Fibroblast of lung (primary cell): ENCODE results near the gene ST6GALNAC3. TPM values are rescaled to one million over a fixed set of nuclear protein-coding genes. Genes with fewer than 3 reads are reported as not detected.

ENCODE experiments used
- DNase-seq, 2 donors: peaks; one replicate each; pipeline versions ENCODE4 v3.0.0 to v3.0.0-alpha.2; 2010; ENCODE audit warnings: low read depth in 2 of 2
- H2AFZ ChIP-seq: 2 replicates; pipeline ENCODE4 v1.5.1; 2012; ENCODE audit warnings: low read length, control low read depth, inconsistent platforms
- H3K27ac ChIP-seq: 2 replicates; pipeline ENCODE4 v1.5.1; 2011; ENCODE audit warnings: low read length, control low read depth; ENCODE audit not compliant: insufficient read depth
- H3K27me3 ChIP-seq: 2 replicates; pipeline ENCODE4 v1.5.1; 2011; ENCODE audit warnings: mild to moderate bottlenecking, low read length; ENCODE audit not compliant: control insufficient read depth, insufficient read depth
- H3K36me3 ChIP-seq: 2 replicates; pipeline ENCODE4 v1.5.1; 2011; ENCODE audit warnings: low read length; ENCODE audit not compliant: control insufficient read depth, insufficient read depth
- H3K4me1 ChIP-seq: 2 replicates; pipeline ENCODE4 v1.5.1; 2011; ENCODE audit warnings: low read length; ENCODE audit not compliant: control insufficient read depth, insufficient read depth; ENCODE audit errors: extremely low read depth
- H3K4me2 ChIP-seq: 2 replicates; pipeline ENCODE4 v1.5.1; 2011; ENCODE audit warnings: low read length, control low read depth; ENCODE audit not compliant: insufficient read depth; ENCODE audit errors: extremely low read depth
- H3K4me3 ChIP-seq, 4 experiments: fragments of 200-600 bp in 1 of 4; sonication (generic) in 1 of 4; replicated peaks in 1 of 4; 2 replicates each; pipeline ENCODE4 v1.5.1; 2011 to 2016; ENCODE audit warnings: low read length in 4 of 4, low read depth in 3 of 4, mild to moderate bottlenecking in 3 of 4, control low read depth in 2 of 4, inconsistent platforms in 1 of 4, mixed read lengths in 1 of 4; ENCODE audit not compliant: insufficient read depth in 1 of 4; ENCODE audit errors: control extremely low read depth in 1 of 4
- H3K79me2 ChIP-seq: 2 replicates; pipeline ENCODE4 v1.5.1; 2012; ENCODE audit warnings: mild to moderate bottlenecking, low read length, inconsistent platforms; ENCODE audit not compliant: control insufficient read depth, insufficient read depth
- H3K9ac ChIP-seq: 2 replicates; pipeline ENCODE4 v1.5.1; 2011; ENCODE audit warnings: mild to moderate bottlenecking, low read length, control low read depth; ENCODE audit not compliant: insufficient read depth
- H3K9me3 ChIP-seq: 2 replicates; pipeline ENCODE4 v1.5.1; 2012; ENCODE audit warnings: low read depth, low read length; ENCODE audit not compliant: control insufficient read depth, insufficient read depth
- H4K20me1 ChIP-seq: 2 replicates; pipeline ENCODE4 v1.5.1; 2011; ENCODE audit warnings: low read length; ENCODE audit not compliant: control insufficient read depth, insufficient read depth; ENCODE audit errors: extremely low read depth
- EZH2 ChIP-seq: IDR thresholded peaks from 2 replicates; pipeline ENCODE4 v1.5.1; 2012; ENCODE audit warnings: low read length, control low read depth, mild to moderate bottlenecking; ENCODE audit errors: missing control alignments
- polyA plus RNA-seq, 2 donors: library from polyadenylated mRNA; depleted of rRNA in 1 of 2; stranded (reverse) in 1 of 2; unstranded in 1 of 2; fragments of >200 nt; gene quantifications; 2 replicates each; pipeline ENCODE4 v1.2.1, GENCODE V29; 2011 to 2012; ENCODE audit warnings: missing spikeins in 1 of 2
- total RNA-seq: library from RNA; depleted of rRNA; stranded (reverse); fragments of >200 nt; gene quantifications from 2 replicates; pipeline ENCODE4 v1.2.1, GENCODE V29; 2014
- TF ChIP-seq, protein P1 (sequence below), 2 donors: IDR thresholded peaks in 1 of 2; conservative IDR thresholded peaks in 1 of 2; 1 replicate in 1 of 2; 2 replicates in 1 of 2; pipeline ENCODE4 v1.5.1; 2011 to 2012; ENCODE audit warnings: low read length in 2 of 2, control low read depth in 1 of 2, inconsistent platforms in 1 of 2, low read depth in 1 of 2, mild to moderate bottlenecking in 1 of 2

ST6GALNAC3 gene
- total and polyA plus RNA-seq, 2 donors (not counting 1 experiment from before 2014, with no cell fraction given) = 0.34 to 0.66 TPM

DNA sequence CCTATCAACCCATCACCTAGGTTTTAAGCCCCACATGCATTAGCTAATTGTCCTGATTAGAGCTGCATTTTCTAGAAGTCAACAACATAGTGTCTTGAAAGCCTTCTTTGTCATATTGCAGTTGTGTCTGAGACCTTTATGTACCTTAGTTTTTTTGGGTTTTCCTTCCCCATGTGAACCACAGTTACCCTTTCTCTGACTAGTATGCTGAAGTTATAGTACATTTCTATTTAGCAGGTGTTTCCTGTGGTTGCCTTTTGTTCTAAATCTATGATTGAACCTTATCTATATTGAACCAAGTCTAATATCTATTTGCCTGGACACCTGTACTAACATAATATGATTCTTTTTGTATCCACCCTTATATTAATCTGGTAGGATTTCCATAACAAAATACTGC lies 135.6 kb downstream of the ST6GALNAC3 start:
- no peaks in the 10 kb centered on the region for H3K4me1 ChIP-seq
- no peaks in the 10 kb centered on the region for H3K27me3 ChIP-seq
- H3K4me3 ChIP-seq = no peak overlapping the region
- no peaks in the 10 kb centered on the region for H3K9me3 ChIP-seq
- no peak overlapping the region for H3K4me2 ChIP-seq
- TF ChIP-seq EZH2 = no peak
- TF ChIP-seq, protein P1, sequence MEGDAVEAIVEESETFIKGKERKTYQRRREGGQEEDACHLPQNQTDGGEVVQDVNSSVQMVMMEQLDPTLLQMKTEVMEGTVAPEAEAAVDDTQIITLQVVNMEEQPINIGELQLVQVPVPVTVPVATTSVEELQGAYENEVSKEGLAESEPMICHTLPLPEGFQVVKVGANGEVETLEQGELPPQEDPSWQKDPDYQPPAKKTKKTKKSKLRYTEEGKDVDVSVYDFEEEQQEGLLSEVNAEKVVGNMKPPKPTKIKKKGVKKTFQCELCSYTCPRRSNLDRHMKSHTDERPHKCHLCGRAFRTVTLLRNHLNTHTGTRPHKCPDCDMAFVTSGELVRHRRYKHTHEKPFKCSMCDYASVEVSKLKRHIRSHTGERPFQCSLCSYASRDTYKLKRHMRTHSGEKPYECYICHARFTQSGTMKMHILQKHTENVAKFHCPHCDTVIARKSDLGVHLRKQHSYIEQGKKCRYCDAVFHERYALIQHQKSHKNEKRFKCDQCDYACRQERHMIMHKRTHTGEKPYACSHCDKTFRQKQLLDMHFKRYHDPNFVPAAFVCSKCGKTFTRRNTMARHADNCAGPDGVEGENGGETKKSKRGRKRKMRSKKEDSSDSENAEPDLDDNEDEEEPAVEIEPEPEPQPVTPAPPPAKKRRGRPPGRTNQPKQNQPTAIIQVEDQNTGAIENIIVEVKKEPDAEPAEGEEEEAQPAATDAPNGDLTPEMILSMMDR (conservative IDR thresholded peaks at IDR 0.05 in 1 of 2, IDR thresholded peaks at IDR 0.05 in 1 of 2; ENCODE audit: low read depth in 1 of 2, low read length in 2 of 2) = no peak
- no peak overlapping the region for H3K9ac ChIP-seq
- no peak overlapping the region for H3K27ac ChIP-seq
- no peak for DNase-seq
- H3K79me2 ChIP-seq = no peaks in the 10 kb centered on the region
- H3K36me3 ChIP-seq = no peaks in the 10 kb centered on the region
- H2AFZ ChIP-seq = no peak overlapping the region
- no peaks in the 10 kb centered on the region for H4K20me1 ChIP-seq

DNA sequence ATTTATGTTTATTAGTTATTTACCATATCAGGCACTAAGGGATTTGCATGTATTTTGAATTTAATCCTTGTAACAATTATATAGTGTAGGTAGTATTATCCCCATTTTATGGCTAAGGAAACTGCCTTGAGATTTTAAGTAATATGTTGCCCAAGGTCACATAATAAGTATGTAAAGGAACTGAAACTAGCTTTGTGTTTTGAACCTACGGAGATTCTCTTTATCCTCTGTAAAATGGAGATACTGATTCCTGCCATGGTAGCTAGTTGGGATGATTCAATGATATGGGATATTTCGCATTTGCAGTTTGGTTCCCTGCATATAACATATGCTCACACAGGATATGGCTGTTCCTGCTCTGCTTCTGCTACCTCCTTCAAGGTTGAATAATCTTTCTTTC lies 144.3 kb downstream of the ST6GALNAC3 start:
- Histone ChIP-seq H3K79me2 (no peaks in the 10 kb centered on the region), H3K36me3 (no peaks in the 10 kb centered on the region), H3K9ac (no peak overlapping the region), H3K4me3 (no peak overlapping the region), H3K27ac (no peak overlapping the region), H4K20me1 (no peaks in the 10 kb centered on the region), H3K27me3 (no peaks in the 10 kb centered on the region), H3K9me3 (no peaks in the 10 kb centered on the region), H3K4me2 (no peak overlapping the region), H3K4me1 (no peaks in the 10 kb centered on the region), H2AFZ (no peak overlapping the region)
- DNase-seq = no peak
- TF ChIP-seq, protein P1 (conservative IDR thresholded peaks at IDR 0.05 in 1 of 2, IDR thresholded peaks at IDR 0.05 in 1 of 2; ENCODE audit: low read depth in 1 of 2, low read length in 2 of 2) = no peak
- TF ChIP-seq EZH2 = no peak

DNA sequence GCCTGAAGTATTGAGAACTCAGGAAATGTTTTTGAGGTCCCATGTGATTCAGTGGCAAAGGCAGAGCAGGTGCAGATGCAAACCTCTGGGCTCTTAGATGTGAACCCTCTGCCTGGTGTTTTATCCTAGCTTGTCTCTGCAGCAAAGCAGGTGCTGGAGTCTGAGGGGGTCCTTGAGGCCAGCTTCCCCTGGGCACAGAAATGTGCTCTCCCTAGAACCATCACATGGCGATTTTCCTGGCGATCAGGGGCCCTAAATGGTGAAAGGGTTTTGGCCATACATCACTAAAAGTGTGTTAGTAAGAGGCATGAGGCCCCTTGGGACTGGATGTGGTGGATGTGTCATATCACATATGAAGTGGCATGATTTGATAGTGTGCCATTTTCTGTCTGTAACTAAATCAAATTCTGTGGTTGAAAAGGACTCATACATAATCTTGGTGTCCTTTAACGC lies 144.8 kb downstream of the ST6GALNAC3 start:
- Histone ChIP-seq H3K4me2 (no peak overlapping the region), H3K36me3 (no peaks in the 10 kb centered on the region), H3K27ac (no peak overlapping the region), H2AFZ (no peak overlapping the region), H3K79me2 (no peaks in the 10 kb centered on the region), H3K9ac (no peak overlapping the region), H4K20me1 (no peaks in the 10 kb centered on the region), H3K9me3 (no peaks in the 10 kb centered on the region), H3K4me3 (no peak overlapping the region), H3K27me3 (no peaks in the 10 kb centered on the region), H3K4me1 (no peaks in the 10 kb centered on the region)
- DNase-seq = no peak
- TF ChIP-seq, protein P1 (conservative IDR thresholded peaks at IDR 0.05 in 1 of 2, IDR thresholded peaks at IDR 0.05 in 1 of 2; ENCODE audit: low read depth in 1 of 2, low read length in 2 of 2) = no peak
- TF ChIP-seq EZH2 = no peak
